Measurements from ENCODE around the gene IQCF6.
"Not testable (repeated sequence)": the region's sequence is repeated elsewhere in the genome, so short reads cannot be mapped to it uniquely, and the experiment has no call there.

GRCh38 chr3:51742978-51743377, 36.1 kb downstream of the IQCF6 start:
- not testable (repeated sequence) for TF ChIP-seq CTCF (IDR thresholded peaks at IDR 0.05; ENCODE audit: low read depth, low read length); POLR2A (IDR thresholded peaks at IDR 0.05; ENCODE audit: extremely low read depth, insufficient read length); MYC (IDR thresholded peaks at IDR 0.05; ENCODE audit: low read depth, low read length)
- TF ChIP-seq, protein P1, sequence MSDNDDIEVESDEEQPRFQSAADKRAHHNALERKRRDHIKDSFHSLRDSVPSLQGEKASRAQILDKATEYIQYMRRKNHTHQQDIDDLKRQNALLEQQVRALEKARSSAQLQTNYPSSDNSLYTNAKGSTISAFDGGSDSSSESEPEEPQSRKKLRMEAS (IDR thresholded peaks at IDR 0.05; ENCODE audit: low read depth, low read length) = not testable (repeated sequence)

All from NB4 (cell line).